Activated CD4-positive, alpha-beta T cell treated with anti-CD3 and anti-CD28 coated beads for 36 hours (primary cell): ENCODE data around the gene FLII. TPM values are rescaled to one million over a fixed set of nuclear protein-coding genes. Genes with fewer than 3 reads are reported as not detected.
"Not testable (repeated sequence)": the region's sequence is repeated elsewhere in the genome, so short reads cannot be mapped to it uniquely, and the experiment has no call there.

Experiments used
- ATAC-seq: fragments of 200-7000 bp; cut with Tn5 transposase; one replicate; pipeline ENCODE4 v1.10.0; 2021; ENCODE audit warnings: mild to moderate bottlenecking, moderate library complexity
- CTCF ChIA-PET: fragments of 350-600 bp; sonication (Branson Sonifier 250); formaldehyde crosslinking; loops from one replicate; lab custom pipeline; 2021; ENCODE audit warnings: antibody characterized with exemption; lab: Charles Lee
- POLR2A ChIA-PET: fragments of 350-600 bp; sonication (Branson Sonifier 250); formaldehyde crosslinking; loops from one replicate; lab custom pipeline; 2021; ENCODE audit warnings: antibody characterized with exemption, inconsistent platforms; lab: Charles Lee
- DNase-seq: peaks from one replicate; pipeline ENCODE4 v3.0.0-alpha.2; 2020
- H3K27ac Mint-ChIP-seq: one replicate; pipeline ENCODE4 v1.8.0; 2021; ENCODE audit warnings: mixed read lengths
- H3K27me3 Mint-ChIP-seq: one replicate; pipeline ENCODE4 v1.8.0; 2021; ENCODE audit warnings: mixed read lengths
- H3K36me3 Mint-ChIP-seq: one replicate; pipeline ENCODE4 v1.8.0; 2021; ENCODE audit warnings: low read depth, mixed read lengths
- H3K4me1 Mint-ChIP-seq: one replicate; pipeline ENCODE4 v1.8.0; 2021; ENCODE audit warnings: mixed read lengths
- H3K4me3 Mint-ChIP-seq: one replicate; pipeline ENCODE4 v1.8.0; 2021; ENCODE audit warnings: mild to moderate bottlenecking, moderate library complexity, mixed read lengths
- H3K9me3 Mint-ChIP-seq: one replicate; pipeline ENCODE4 v1.8.0; 2021; ENCODE audit warnings: low read depth, mixed read lengths
- intact Hi-C, 2 experiments: fragments of 100-400 bp; cut with DNase I in 1 of 2; cut with micrococcal nuclease in 1 of 2; formaldehyde crosslinking; loops; one replicate each; pipeline versions ENCODE4 v1.14.2 to v1.15.1; 2022 to 2024; cut with DNase I, micrococcal nuclease
- total RNA-seq, 2 experiments: library from RNA; stranded (reverse); gene quantifications; one replicate each; pipeline ENCODE4 v1.2.3, GENCODE V29; 2021

The FLII gene
- total RNA-seq, 2 experiments from 2014 or later = 282 to 364 TPM

DNA sequence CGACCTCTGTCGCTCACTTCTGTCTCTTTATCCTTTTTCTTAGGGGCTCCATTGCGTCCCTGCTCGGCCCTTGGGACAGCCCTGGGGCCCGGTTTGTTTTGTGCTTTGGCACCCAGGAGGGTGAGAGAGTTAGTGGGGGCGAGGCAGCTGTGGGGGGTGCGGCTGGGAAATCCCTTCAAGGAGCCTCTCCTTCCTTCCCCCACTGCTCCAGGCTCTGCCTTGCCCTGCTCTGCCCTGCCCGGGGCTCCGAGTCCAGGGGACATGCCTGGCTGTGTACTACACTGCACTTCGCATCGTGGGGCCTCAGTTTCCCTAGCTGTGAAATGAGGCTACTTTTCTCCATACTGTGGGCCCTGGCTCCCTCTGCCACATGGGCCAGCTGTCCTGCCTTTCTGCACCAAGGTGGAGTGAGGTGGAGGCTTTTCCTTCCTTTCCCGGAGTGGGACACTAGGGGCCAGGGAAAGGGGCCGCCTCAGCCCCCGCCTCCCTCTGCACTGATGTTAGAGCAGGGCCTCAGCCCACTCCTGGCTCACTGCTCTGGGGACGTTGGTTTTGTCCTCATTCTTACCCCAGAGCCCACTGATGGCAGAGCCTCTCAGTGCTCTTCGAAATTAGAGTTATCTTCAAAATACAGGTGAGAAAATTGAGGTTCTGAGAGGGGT lies 32.1 kb downstream of the FLII start:
- H3K27me3 Mint-ChIP-seq = no peaks in the 10 kb centered on the region
- ChIA-PET POLR2A (no interaction called here), CTCF (interaction anchor here (0.6 kb wide), 1 partner anchor 42 kb away, joined by 6 read pairs; no protein-coding TSS in a partner anchor)
- no peaks in the 10 kb centered on the region for H3K36me3 Mint-ChIP-seq
- no peaks in the 10 kb centered on the region for H3K9me3 Mint-ChIP-seq
- peak overlapping the region; percentile 71 for H3K27ac Mint-ChIP-seq
- no peak for ATAC-seq
- DNase-seq = peak; percentile 25
- peak overlapping the region; percentile 82 for H3K4me3 Mint-ChIP-seq
- H3K4me1 Mint-ChIP-seq = peaks cover 18% of the 10 kb centered on the region
- intact Hi-C loops = loop anchor here in 1 of 2 experiments (5.0 kb wide), 1 partner anchor 44 kb away; the partner anchor contains the start of gene ALKBH5

DNA sequence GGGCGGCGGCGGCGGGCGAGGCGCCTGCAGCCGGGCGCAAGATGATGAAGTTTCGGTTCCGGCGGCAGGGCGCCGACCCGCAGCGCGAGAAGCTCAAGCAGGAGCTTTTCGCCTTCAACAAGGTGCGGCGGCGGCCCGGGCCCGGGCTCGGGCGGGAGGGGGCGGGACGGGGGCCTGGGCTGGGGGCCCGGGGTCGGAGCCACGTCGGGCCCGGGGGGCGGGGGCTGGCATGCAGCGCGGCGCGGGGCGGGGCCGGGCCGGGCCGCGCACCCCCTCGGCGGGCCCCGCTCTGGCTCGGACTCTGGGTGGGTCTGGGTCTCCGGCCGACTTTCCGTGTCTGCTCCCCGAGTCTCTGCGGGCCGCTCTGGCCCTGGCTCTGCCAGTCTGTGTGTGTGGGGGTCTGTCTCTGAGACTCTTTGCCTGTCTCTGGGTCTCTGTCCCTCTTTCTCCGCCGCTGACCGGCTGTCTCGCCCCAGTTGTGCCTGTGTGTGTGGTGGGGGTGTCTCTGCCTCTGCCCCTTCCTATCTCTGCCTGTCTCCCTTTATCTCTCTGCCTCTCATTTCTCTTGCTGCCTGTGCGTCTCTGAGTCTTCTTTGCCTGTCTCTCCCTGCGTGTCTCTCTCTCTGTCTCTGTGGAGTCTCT lies 32.8 kb downstream of the FLII start:
- no peaks in the 10 kb centered on the region for H3K36me3 Mint-ChIP-seq
- POLR2A ChIA-PET = no interaction called here
- intact Hi-C loops = loop anchor here (1.0 to 5.0 kb wide), 8 partner anchors 33 to 253 kb away; partner anchors contain the start of genes ALKBH5 (in 2 of the 2), SMCR8 (in 2 of the 2), ATPAF2 (in 1 of the 2) and DRC3 (in 1 of the 2)
- peak overlapping the region; percentile 82 for H3K4me3 Mint-ChIP-seq
- no peaks in the 10 kb centered on the region for H3K27me3 Mint-ChIP-seq
- CTCF ChIA-PET = interaction anchor here (0.6 to 1.0 kb wide), 2 partner anchors 43 to 193 kb away, joined by 5 to 6 read pairs; no protein-coding TSS in a partner anchor
- DNase-seq = no peak
- H3K9me3 Mint-ChIP-seq = no peaks in the 10 kb centered on the region
- peaks cover 18% of the 10 kb centered on the region for H3K4me1 Mint-ChIP-seq
- ATAC-seq = peak; percentile 21
- peak overlapping the region; percentile 71 for H3K27ac Mint-ChIP-seq

DNA sequence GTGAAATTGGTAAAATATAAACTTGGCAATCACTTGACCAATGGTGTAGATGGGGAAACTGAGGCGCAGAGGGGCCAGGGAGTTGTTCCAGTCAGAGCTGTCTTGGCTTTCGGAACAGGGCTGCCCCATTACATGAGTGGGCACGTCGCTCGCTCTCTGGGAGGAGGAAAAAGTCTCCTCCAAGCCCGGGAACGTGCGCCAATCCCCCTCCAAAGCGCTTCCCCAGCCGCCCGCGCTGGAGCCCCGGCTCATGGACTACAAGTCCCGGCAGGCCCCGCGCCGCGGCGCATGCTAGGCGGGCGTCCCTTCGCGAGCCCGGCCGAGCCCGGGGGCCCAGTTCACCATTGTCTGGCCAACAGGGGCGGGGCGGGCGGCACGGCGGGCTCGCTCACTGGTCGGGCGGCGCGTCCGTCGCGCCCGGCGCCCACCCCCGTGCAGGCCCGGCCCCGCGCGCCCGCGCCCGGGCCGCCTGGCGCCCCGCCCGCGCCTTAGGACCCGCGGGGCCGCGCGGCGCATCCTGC lies 33.4 kb downstream of the FLII start, which contains the start of gene LLGL1:
TSS of gene LLGL1 (plus strand) at position 515 of the 521 bp plus-strand sequence. CDS start 48 bp downstream, outside the sequence.
- intact Hi-C loops = loop anchor here (1.0 to 5.0 kb wide), 8 partner anchors 33 to 253 kb away; partner anchors contain the start of genes ALKBH5 (in 2 of the 2), SMCR8 (in 2 of the 2), ATPAF2 (in 1 of the 2) and DRC3 (in 1 of the 2)
- DNase-seq = peak; percentile 99
- ATAC-seq = peak; percentile 98
- Mint-ChIP-seq H3K27ac (peak within 1 kb of the TSS; percentile 71), H3K36me3 (no peaks in the 10 kb centered on the region), H3K4me1 (peaks cover 18% of the 10 kb centered on the region), H3K9me3 (no peaks in the 10 kb centered on the region), H3K4me3 (peak within 1 kb of the TSS; percentile 82), H3K27me3 (no peaks in the 10 kb centered on the region)
- CTCF ChIA-PET = interaction anchor here (0.8 to 1.0 kb wide), 2 partner anchors 83 to 192 kb away, joined by 3 to 5 read pairs; no protein-coding TSS in a partner anchor
- POLR2A ChIA-PET = no interaction called here

DNA sequence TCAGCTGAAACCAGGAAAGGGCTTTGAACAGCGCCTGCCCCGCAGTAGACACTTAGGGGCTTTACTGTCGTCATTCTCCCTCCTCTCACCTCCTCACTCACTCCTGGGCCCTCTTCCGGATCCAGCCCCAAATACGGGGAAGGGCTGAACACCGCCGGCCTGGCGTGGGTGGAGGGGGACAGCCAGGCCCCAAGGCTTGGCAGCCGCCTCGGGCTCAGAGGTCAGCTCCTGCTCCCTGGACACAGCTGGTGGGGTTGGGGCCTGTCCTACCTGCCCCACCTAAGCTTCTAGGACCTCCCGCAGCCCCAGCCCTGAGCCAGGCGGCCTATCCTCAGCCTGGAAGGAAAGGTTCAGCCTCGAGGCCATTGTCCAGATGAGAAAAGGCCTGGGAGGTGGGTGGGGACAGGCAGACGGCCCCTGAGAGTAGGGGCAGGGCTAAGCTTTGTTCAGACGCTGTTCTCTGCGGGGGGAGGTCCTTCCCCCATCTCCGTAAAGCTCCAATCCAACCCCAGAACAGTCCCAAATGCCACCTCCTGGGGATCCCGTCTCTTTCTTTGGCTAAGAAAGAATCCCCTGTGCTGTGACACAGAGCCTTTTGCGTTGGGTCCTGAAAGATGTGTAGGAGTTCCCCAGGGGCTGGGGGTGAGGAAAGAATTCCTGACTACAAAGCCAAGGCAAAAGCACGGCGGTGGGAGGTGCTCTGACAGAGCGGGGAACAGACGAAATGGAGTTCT lies 34.0 kb downstream of the FLII start:
- Mint-ChIP-seq H3K27me3 (no peaks in the 10 kb centered on the region), H3K4me1 (peaks cover 18% of the 10 kb centered on the region), H3K4me3 (peak overlapping the region; percentile 56), H3K27ac (peak overlapping the region; percentile 55), H3K9me3 (no peaks in the 10 kb centered on the region), H3K36me3 (no peaks in the 10 kb centered on the region)
- ATAC-seq (no peak), DNase-seq (no peak)
- ChIA-PET CTCF (interaction anchor here (0.8 to 1.2 kb wide), 3 partner anchors 82 to 191 kb away, joined by 3 to 5 read pairs (median 4); no protein-coding TSS in a partner anchor), POLR2A (no interaction called here)
- intact Hi-C loops = loop anchor here (1.0 to 5.0 kb wide), 8 partner anchors 34 to 252 kb away; partner anchors contain the start of genes ALKBH5 (in 2 of the 2), SMCR8 (in 2 of the 2), ATPAF2 (in 1 of the 2) and DRC3 (in 1 of the 2)

DNA sequence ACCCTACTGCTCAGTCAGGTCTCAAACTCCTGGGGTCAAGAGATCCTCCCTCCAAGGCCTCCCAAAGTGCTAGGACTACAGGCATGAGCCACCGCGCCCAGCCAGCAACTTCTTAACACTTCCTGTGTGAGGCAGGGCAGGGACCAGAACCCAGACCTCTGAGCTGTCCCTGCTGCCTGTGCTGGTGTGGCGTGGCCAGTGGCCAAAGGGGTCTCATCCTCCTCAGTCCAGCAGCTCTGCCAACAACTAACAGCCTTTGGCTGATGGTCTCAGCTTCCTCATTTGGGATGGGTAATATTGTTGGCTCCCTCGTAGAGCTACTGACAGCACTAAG lies 34.5 kb downstream of the FLII start:
- Mint-ChIP-seq H3K9me3 (no peaks in the 10 kb centered on the region), H3K27ac (no peak overlapping the region), H3K4me1 (peaks cover 18% of the 10 kb centered on the region), H3K4me3 (no peak overlapping the region), H3K27me3 (no peaks in the 10 kb centered on the region), H3K36me3 (no peaks in the 10 kb centered on the region)
- DNase-seq (no peak), ATAC-seq (no peak)
- ChIA-PET POLR2A (no interaction called here), CTCF (interaction anchor here (0.8 to 1.2 kb wide), 2 partner anchors 82 to 130 kb away, joined by 3 to 4 read pairs; no protein-coding TSS in a partner anchor)
- intact Hi-C loops = no loop called here

DNA sequence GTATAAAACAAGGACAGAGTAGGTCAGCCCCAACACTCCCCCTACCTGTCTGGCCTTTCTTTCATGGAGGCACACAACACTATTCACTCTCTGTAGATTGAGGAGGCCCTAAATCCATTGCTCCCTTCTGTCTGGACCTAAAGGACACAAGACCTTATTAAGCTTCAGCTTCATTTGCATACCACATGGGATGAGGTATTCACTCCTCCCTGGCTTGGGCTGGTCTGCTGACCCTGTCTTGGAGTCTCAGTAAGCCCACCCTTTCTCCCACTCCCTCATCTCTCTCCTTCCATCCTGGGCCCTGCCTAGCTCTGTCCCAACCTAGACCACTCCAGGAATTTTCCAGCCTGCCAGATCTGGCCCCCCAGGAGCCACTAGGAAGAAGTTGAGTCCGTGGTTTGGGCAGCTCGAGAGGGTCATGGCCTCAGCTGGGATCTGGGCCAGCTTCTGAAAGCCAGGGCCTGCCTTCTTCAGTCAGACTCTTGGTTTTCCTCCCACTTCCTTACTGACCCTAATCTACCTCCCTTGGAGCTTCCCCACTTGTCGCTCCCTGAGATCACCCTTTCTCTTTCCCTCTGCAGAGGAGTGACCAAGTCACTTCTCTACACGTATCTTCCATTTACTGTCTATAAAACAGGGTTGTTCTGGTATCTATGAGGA lies 39.7 kb downstream of the FLII start:
- H3K27me3 Mint-ChIP-seq = no peaks in the 10 kb centered on the region
- no peaks in the 10 kb centered on the region for H3K4me1 Mint-ChIP-seq
- DNase-seq (no peak), ATAC-seq (no peak)
- no peak overlapping the region for H3K4me3 Mint-ChIP-seq
- no peak overlapping the region for H3K27ac Mint-ChIP-seq
- intact Hi-C loops = loop anchor here in 1 of 2 experiments (10.0 kb wide), 1 partner anchor 346 kb away; no protein-coding TSS in a partner anchor
- ChIA-PET CTCF (interaction anchor here (1.1 to 4.0 kb wide), 5 partner anchors 16 to 77 kb away, joined by 3 to 23 read pairs (median 3); no protein-coding TSS in a partner anchor), POLR2A (no interaction called here)
- H3K36me3 Mint-ChIP-seq = no peaks in the 10 kb centered on the region
- no peaks in the 10 kb centered on the region for H3K9me3 Mint-ChIP-seq

DNA sequence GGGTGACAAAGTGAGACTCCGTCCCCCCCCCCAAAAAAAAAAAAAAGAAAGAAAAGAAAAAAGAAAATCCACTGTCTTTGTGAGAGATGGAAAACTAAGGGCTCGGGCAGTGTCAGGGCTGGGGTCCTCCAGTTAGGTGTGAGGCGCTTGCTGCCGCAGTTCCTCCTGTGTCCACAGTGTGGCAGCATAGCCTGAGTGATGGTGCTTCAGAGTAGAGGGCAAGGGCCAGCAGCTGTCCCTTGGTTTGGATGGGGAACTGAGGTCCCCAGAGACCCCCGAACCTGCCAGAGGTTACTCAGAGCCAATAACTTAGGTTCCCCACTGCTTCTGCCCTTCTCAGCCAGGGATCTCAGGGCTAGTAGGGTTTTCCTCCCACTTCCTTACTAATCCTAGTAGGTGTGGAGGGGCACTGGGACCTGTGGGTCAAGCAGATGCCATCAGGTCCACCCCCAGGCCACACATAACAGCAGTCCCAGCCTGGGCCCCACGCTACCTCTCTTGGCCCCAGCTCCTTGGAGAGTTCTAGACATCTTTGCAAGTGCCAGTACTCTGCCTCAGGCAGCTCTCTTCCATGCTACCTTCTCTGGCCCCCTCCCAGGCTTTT lies 41.0 kb downstream of the FLII start:
- ChIA-PET CTCF (interaction anchor here (0.6 to 4.0 kb wide), 11 partner anchors 9 to 76 kb away, joined by 3 to 23 read pairs (median 3); no protein-coding TSS in a partner anchor), POLR2A (no interaction called here)
- H3K27ac Mint-ChIP-seq = no peak overlapping the region

DNA sequence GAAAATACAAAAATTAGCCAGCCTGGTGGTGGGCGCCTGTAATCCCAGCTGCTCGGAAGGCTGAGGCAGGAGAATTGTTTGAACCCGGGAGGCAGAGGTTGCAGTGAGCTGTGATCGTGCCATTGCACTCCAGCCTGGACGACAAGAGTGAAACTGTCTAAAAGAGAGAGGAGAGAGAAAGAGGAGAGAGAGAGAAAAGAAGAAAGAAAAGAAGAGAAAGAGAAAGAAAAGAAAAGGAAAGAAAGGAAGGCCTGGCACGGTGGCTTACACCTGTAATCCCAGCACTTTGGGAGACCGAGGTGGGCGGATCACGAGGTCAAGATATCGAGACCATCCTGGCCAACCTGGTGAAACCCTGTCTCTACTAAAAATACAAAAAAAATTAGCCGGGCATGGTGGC lies 41.6 kb downstream of the FLII start:
- CTCF ChIA-PET = interaction anchor here (1.2 to 4.0 kb wide), 4 partner anchors 14 to 75 kb away, joined by 3 to 23 read pairs (median 8); no protein-coding TSS in a partner anchor
- H3K4me1 Mint-ChIP-seq, DNase-seq, H3K9me3 Mint-ChIP-seq, H3K36me3 Mint-ChIP-seq, H3K27me3 Mint-ChIP-seq, H3K4me3 Mint-ChIP-seq, ATAC-seq, POLR2A ChIA-PET, H3K27ac Mint-ChIP-seq: not testable (repeated sequence)
- intact Hi-C loops = loop anchor here (1.0 to 10.0 kb wide), 3 partner anchors 76 to 348 kb away; no protein-coding TSS in a partner anchor

More for the DNA sequence above, 41.0 kb downstream of the FLII start:
- ATAC-seq = peak; percentile 90
- peak; percentile 87 for DNase-seq
- H3K9me3 Mint-ChIP-seq = no peaks in the 10 kb centered on the region
- intact Hi-C loops = loop anchor here (1.0 to 10.0 kb wide), 3 partner anchors 76 to 347 kb away; no protein-coding TSS in a partner anchor
- no peaks in the 10 kb centered on the region for H3K36me3 Mint-ChIP-seq
- H3K4me3 Mint-ChIP-seq = no peak overlapping the region
- H3K4me1 Mint-ChIP-seq = no peaks in the 10 kb centered on the region
- no peaks in the 10 kb centered on the region for H3K27me3 Mint-ChIP-seq

DNA sequence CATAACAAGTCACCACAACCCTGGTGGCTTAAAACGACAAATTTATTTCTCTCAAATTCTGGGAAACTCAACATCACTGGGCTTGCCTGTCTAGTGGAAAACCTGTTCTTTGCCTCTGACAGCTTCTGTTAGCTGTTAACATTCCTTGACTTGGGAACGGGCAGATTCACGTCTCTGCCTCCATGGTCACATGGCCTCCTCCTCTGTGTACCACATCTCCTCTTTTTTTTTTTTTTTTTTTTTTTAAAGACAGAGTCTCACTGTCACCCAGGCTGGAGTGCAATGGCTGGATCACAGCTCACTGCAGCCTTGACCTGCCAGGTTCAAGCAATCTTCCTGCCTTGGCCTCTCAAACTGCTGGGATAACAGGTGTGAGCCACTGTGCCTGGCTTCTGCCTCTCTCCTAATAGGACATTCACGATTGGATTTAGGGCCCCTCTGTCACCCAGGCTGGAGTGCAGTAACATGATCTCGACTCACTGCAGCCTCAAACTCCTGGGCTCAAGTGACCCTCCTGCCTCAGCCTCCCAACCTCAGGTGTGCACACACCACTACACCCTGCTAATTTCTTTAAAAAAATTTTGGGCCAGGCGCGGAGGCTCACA lies 44.8 kb downstream of the FLII start:
- CTCF ChIA-PET = interaction anchor here (0.8 kb wide), 1 partner anchor 11 kb away, joined by 5 read pairs; no protein-coding TSS in a partner anchor
- intact Hi-C loops = loop anchor here in 1 of 2 experiments (1.0 to 10.0 kb wide), 2 partner anchors 72 to 351 kb away; no protein-coding TSS in a partner anchor
- Mint-ChIP-seq H3K4me1 (no peaks in the 10 kb centered on the region), H3K36me3 (peaks cover 9% of the 10 kb centered on the region), H3K4me3 (no peak overlapping the region), H3K27ac (no peak overlapping the region), H3K9me3 (no peaks in the 10 kb centered on the region), H3K27me3 (no peaks in the 10 kb centered on the region)
- DNase-seq = no peak
- POLR2A ChIA-PET = no interaction called here
- ATAC-seq = no peak
